SK-MEL-5 (cell line): ENCODE results near the gene ARRDC1. TPM values are rescaled to one million over a fixed set of nuclear protein-coding genes. Genes with fewer than 3 reads are reported as not detected.
"Not testable (repeated sequence)": the region's sequence is repeated elsewhere in the genome, so short reads cannot be mapped to it uniquely, and the experiment has no call there.

Experiments used
- DNase-seq: peaks from one replicate; pipeline ENCODE4 v3.0.0-alpha.2; 2016; ENCODE audit warnings: low read depth, low spot score
- in situ Hi-C: cut with HindIII; loops from 2 replicates; pipeline ENCODE4 v1.10.0; 2016; ENCODE audit warnings: low sequenced_read_pairs, high pct_unique_total_duplicates, low pct_unique_long_range_greater_than_20kb
- total RNA-seq: library from RNA; depleted of rRNA; stranded (reverse); fragments of >200 nt; shearing (Covaris generic); gene quantifications from 2 replicates; pipeline ENCODE4 v1.2.3, GENCODE V29; 2014

The ARRDC1 gene
- total RNA-seq, 1 experiment from 2014 or later: 24.4 TPM

- no peak for DNase-seq
- in situ Hi-C loops: no loop called here
Observed at GRCh38 chr9:137581361-137582285, 23.9 kb upstream of the ARRDC1 start.

GRCh38 chr9:137582286-137582860 lies 23.1 kb upstream of the ARRDC1 start:
- in situ Hi-C loops: no loop called here
- peak; percentile 52 for DNase-seq

- in situ Hi-C loops: no loop called here
Observed at GRCh38 chr9:137583347-137583746, 22.1 kb upstream of the ARRDC1 start.

GRCh38 chr9:137583957-137584356 lies 21.5 kb upstream of the ARRDC1 start:
- in situ Hi-C loops: no loop called here

More at GRCh38 chr9:137583347-137583746, 22.1 kb upstream of the ARRDC1 start:
- DNase-seq: no peak

GRCh38 chr9:137586854-137587253 lies 18.6 kb upstream of the ARRDC1 start:
- no peak for DNase-seq
- in situ Hi-C loops: no loop called here

More at GRCh38 chr9:137583957-137584356, 21.5 kb upstream of the ARRDC1 start:
- no peak for DNase-seq

- in situ Hi-C loops: no loop called here
- no peak for DNase-seq
Observed at GRCh38 chr9:137588311-137588710, 17.2 kb upstream of the ARRDC1 start.

GRCh38 chr9:137588891-137589290 lies 16.6 kb upstream of the ARRDC1 start:
- in situ Hi-C loops: no loop called here
- DNase-seq: no peak

GRCh38 chr9:137589441-137590122 lies 15.9 kb upstream of the ARRDC1 start:
- in situ Hi-C loops: no loop called here
- no peak for DNase-seq

GRCh38 chr9:137590123-137590468 lies 15.4 kb upstream of the ARRDC1 start:
- DNase-seq: no peak
- in situ Hi-C loops: no loop called here

- peak; percentile 86 for DNase-seq
- in situ Hi-C loops: no loop called here
Observed at GRCh38 chr9:137590469-137591383, 14.8 kb upstream of the ARRDC1 start, which contains the start of gene ZMYND19. ZMYND19 (minus strand) TSS chr9:137590512; CDS start chr9:137590263, 249 bp downstream.

GRCh38 chr9:137592767-137593166 lies 12.7 kb upstream of the ARRDC1 start:
- in situ Hi-C loops: no loop called here
- DNase-seq: no peak

GRCh38 chr9:137593176-137593575 lies 12.3 kb upstream of the ARRDC1 start:
- in situ Hi-C loops: no loop called here
- DNase-seq: no peak

- in situ Hi-C loops, DNase-seq: not testable (repeated sequence)
Observed at GRCh38 chr9:137596577-137596976, 8.9 kb upstream of the ARRDC1 start.

GRCh38 chr9:137598943-137599342 lies 6.5 kb upstream of the ARRDC1 start:
- in situ Hi-C loops: no loop called here

GRCh38 chr9:137602661-137603060 lies 2.8 kb upstream of the ARRDC1 start:
- in situ Hi-C loops: no loop called here
- DNase-seq: no peak

More at GRCh38 chr9:137598943-137599342, 6.5 kb upstream of the ARRDC1 start:
- DNase-seq: no peak

- in situ Hi-C loops: no loop called here
Observed at GRCh38 chr9:137603879-137604278, 1.6 kb upstream of the ARRDC1 start.

GRCh38 chr9:137604345-137605086 lies 970 bp upstream of the ARRDC1 start:
- in situ Hi-C loops: no loop called here
- DNase-seq: no peak

More at GRCh38 chr9:137603879-137604278, 1.6 kb upstream of the ARRDC1 start:
- DNase-seq: no peak
